Stimulated activated naive CD8-positive, alpha-beta T cell treated with anti-CD3 and anti-CD28 coated beads, Interleukin-15, Interleukin-2, amounts not matched to agents 100 U/mL and 50 U/mL, for 24 hours (primary cell): ENCODE results near the gene KLHL25.
A peak's percentile ranks its signal among the peaks of the same experiment; 100 is the strongest.

Experiments used
- ATAC-seq: fragments of 150-1000 bp; cut with Tn5 transposase; one replicate; pipeline ENCODE4 v1.10.0; 2021
- DNase-seq: peaks from one replicate; pipeline ENCODE4 v3.0.0; 2021

KLHL25 gene

DNA sequence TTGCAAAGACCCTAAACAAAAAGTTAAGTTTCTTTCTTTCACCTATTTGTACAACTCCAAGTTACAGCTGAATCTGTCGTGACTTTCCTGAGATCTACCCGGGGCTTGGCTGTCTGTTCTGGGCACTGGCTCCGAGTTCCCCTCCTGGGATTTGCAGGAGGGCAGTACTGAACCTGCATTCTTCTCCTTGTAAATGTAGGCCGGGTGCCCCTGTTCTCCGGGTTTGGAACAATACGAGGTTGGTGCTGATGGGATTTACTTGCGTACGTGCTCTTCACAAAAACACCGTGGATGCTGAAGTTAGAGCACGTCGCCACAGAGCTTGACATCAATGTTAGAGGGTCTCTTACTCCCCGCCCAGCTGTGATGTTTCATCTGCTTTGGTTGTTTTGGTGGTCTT lies 48.1 kb downstream of the KLHL25 start:
- ATAC-seq (no peak), DNase-seq (no peak)

DNA sequence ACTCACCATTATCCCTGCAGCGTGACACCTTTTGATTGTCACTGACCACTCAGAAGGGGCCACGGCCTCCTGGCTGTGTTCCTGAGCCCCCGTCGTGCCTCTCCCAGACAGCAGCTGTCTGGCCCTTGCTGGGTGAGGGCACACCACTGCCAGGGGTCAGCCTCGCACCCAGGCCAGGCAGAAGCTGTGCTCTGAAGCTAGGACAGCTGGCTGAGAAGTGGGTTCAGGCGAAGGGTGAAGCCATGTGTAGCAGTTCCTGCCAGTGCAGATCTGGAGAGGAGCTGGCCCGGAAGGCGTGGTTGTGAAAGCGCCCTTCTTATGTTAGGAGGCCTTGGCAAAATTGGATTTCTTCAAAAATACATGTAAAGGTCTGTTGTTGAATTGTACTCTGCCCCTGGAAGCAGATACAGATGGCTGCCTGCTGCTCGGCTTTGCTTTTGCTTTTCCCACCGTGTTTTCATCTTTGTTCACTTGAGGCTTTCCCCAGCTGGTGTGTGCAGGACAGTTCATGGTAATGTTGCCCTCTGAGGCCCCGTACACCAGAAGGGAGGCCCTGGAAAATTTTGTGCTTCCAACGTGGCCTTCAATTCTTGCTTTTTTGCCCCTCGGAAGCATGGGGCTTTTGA lies 49.1 kb downstream of the KLHL25 start:
- ATAC-seq: no peak
- no peak for DNase-seq

DNA sequence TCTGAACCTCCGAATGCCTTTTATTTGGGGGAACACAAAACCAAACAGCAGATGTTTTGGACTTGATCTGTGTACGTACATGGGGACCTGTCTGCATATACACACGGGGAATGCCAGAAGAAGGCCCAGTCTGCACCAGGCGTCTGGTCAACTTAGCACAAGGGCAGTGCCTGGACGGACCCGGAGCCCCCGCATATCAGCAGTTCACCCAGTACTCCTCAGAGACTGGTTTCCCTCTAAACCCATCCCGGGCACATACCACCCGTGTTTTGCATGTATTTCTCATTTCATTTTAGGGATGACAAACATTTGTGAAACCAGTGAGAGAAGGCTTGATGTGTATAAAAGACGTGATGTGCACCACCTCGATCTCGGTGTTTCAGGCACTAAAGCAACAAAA lies 49.7 kb downstream of the KLHL25 start:
- ATAC-seq (no peak), DNase-seq (no peak)

DNA sequence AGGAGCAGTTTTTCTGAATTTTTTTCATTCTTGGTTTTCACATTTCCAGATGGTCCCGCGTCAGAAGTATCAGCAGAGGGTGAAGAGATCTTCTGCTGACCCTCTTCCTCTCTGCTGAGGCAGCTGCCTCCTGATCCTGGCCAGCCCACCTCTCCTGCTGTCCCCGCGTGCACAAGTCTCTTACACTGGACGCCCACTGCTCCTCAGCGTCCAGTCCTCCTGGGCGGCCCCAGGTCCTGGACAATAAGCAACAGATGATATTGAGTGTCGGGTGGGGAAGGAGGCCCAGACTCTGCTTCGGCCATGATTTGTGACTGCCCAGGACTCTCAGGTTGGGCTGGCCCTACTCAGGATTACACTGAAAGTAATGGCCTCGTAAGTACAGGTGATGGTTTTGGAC lies 50.1 kb downstream of the KLHL25 start:
- DNase-seq (no peak), ATAC-seq (no peak)

DNA sequence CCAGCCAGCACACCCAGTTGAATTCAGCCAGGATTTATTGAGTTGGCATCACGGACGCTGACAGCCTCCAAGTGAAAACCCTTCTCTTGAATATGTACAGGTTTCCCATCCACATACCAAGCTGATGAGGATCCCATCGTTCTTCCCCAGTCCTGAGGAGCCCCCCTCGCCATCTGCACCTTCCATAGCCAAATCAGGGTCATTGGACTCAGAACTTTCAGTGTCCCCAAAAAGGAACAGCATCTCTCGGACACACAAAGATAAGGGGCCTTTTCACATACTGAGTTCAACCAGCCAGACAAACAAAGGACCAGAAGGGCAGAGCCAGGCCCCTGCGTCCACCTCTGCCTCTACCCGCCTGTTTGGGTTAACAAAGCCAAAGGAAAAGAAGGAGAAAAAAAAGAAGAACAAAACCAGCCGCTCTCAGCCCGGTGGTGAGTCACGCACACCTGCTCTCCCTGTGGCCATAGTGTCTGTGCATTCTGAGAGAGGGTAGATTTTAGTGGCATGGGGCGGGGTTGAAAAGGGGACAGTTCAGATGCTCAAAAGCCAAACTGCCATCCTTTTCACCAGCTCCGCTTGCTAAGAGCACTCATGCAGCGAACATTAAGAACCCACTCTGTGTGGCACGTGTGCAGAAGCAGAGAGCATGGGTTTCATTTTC lies 51.2 kb downstream of the KLHL25 start:
- ATAC-seq (no peak), DNase-seq (no peak)

DNA sequence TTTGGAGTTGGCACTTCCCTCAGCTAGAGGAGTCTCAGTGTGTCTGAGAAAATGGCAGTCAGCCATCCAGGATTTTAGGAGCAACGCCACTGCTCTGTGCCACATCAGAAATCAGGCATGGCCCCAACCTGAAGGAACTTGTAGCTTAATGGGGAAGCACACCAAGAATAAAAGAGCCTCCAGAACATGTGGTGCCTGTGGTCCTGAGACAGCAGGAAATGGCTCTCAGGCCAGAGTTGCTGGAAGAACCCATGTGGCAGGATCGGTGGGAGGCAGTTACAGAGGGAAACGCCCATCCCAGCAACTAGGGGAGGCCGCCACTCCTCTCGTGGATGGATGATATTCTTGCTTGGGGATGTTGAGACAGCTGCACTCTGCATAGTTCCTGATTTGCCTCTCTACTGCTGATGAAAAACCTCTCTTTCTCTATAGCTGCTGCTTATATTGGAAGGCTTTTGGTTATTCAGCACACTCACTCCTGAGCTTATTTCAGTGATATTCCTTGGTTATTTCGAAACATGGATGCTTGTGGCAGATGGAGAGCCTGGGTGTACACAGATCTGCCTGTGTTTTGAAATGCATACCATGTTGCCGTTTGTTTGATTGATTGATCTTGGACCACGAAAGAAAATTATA lies 52.4 kb downstream of the KLHL25 start:
- DNase-seq: no peak
- ATAC-seq: no peak

DNA sequence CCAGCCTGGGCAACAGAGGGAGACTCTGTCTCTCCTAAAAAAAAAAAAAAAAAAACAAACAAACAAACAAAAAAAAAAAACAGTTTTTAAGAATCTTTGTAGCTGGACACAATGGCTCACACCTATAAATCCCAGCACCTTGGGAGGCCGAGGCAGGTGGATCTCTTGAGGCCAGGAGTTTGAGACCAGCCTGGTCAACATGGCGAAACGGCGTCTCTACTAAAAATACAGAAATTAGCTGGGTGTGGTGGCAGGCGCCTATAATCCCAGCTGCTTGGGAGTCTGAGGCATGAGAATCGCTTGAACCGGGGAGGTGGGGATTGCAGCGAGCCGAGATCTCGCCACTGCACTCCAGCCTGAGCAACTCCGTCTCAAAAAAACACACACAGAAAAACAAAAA lies 53.1 kb downstream of the KLHL25 start:
- no peak for DNase-seq
- ATAC-seq: no peak

DNA sequence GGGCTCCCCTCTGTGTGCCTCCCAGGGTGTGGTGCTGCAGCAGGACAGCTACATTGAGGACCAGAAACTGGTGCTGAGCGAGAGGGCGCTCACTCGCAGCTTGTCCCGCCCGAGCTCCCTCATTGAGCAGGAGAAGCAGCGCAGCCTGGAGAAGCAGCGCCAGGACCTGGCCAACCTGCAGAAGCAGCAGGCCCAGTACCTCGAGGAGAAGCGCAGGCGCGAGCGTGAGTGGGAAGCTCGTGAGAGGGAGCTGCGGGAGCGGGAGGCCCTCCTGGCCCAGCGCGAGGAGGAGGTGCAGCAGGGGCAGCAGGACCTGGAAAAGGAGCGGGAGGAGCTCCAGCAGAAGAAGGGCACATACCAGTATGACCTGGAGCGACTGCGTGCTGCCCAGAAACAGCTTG lies 53.7 kb downstream of the KLHL25 start:
- no peak for DNase-seq
- ATAC-seq: no peak

DNA sequence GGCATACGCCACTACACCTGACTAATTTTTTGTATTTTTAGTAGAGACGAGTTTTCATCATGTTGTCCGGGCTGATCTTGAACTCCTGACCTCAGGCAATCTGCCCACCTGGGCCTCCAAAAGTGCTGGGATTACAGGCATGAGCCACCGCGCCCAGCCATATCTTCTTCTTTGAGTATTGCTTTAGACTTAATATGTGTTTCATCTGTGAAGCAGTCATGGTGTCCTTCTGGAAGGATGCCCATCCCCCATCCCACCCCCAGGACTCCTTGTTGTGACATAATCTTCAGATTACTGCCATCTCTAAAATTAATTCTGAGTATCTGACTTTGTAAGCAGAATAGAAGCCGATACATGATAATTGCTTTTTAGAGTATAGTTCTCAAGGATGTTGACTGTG lies 57.7 kb downstream of the KLHL25 start:
- ATAC-seq: no peak
- no peak for DNase-seq

DNA sequence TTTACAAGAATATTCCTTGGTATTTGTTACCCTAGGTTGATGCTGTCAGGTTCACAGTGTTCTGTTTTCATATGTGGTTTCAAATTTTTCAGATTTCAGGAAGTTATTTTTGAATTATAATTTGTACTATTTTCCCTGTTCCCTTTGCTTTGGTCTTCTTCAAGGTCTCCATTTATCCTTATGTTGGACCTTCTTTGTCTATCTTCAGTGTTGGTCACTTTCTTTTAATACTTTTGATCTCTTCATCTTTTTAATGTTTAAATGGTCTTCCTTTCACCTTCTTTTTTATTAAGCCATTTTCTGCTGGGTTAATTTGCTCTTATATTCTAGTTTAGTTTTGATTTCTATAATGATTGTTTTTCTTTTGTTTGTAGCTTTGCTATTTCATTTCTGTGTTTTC lies 61.3 kb downstream of the KLHL25 start:
- ATAC-seq (no peak), DNase-seq (no peak)

DNA sequence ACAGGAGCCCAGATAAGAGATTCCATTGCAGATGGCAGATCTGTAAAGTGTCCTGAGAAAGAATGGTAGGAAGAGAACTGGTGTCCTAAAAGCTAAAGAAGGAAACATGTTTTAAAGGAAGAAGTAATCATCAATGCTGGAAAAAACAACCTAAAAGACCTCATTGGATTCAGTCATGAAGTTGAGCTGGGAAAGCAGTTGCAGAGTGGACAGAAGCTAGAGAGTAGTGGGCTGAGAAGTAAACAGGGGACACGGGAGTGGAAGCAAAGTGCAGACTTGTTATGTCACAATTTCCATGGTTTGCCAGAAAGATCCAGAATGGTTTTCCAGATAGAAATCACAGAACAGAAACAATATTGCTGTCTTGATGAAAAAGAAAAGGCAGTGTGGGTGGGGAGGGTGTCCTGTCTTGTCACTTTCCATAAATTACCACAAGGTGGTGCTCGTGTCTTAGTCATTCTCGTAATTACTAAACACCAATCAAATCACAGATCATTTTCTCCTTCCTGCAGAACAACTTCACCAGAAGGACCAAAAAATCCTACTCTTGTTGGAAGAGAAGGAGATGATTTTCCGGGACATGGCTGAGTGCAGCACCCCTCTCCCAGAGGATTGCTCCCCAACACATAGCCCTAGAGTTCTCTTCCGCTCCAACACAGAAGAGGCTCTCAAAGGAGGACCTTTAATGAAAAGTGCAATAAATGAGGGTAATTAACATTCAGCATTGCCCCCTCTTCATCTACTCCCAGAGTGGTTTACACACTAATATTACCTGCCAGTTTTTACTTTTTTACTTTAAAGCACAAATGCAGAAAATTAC lies 64.5 kb downstream of the KLHL25 start:
- peak; percentile 35 for DNase-seq
- ATAC-seq: peak; percentile 74

DNA sequence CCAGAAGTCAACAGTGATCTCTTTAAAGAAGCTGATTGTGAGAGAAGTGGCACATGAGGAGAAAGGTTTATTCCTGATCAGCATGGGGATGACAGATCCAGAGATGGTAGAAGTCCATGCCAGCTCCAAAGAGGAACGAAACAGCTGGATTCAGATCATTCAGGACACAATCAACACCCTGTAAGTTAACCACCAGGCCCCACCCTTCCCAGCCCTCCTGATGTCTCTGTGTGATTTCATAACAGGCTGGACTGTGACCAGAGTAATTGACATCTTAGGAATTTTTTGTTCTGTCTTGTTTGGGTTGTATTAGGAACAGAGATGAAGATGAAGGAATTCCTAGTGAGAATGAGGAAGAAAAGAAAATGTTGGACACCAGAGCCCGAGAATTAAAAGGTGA lies 67.7 kb downstream of the KLHL25 start:
- DNase-seq (no peak), ATAC-seq (no peak)

DNA sequence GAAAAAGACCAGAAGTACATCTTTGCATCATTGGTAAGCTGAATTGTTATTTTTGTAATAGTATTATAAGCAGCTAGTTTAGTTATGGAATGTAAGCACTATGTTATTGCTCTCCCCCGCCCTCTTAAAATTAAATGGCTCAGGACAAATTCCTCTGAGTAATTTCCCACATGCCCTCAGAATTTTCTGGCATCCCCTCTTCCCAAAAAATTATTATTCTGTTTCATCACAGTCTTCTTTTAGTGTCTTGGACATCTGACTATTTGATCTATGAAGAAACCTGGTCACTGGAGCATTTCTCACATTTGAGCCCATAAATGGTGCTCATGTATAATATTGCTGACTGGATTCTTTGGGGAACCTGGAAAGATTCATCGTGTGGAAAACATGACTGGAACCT lies 68.3 kb downstream of the KLHL25 start:
- DNase-seq (no peak), ATAC-seq (no peak)

DNA sequence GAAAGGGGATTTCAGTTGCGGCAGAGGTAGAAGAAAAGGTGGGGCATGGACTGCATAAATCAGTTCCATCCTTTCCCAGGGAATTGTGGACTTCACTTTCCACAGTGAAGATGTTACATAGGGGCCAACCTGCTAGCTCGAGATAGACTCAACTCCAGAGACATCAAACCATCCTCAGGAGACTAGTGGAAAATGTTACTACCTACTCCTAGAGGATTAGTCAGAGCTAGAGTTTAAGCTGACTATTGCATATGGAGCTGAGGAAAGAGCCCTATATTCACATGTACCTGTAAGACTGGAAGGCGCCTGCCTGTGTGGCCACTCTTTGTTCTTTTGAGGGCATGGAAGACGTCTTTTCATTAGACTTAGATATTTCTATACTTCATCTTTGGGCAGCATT lies 69.2 kb downstream of the KLHL25 start:
- ATAC-seq: peak; percentile 74
- DNase-seq: no peak

DNA sequence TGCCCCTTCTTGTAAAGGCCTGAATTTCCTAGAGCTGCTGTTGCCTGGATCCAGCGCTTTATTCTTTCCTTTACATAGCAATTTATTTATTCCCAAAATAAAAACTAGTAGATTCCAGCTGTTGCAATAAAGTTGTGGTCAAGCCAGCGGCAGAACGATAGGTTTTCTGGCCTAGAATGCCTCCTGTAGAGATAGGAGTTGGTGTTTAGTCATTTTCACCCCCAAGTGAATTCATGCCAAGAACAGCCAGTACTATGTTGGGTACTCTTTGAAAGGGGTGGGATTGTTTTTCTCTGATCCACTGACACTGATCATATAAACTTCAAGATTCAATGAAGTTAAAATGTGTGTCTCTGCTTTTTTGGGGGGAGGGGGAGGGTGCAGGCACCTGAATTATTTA lies 69.7 kb downstream of the KLHL25 start:
- no peak for DNase-seq
- no peak for ATAC-seq

DNA sequence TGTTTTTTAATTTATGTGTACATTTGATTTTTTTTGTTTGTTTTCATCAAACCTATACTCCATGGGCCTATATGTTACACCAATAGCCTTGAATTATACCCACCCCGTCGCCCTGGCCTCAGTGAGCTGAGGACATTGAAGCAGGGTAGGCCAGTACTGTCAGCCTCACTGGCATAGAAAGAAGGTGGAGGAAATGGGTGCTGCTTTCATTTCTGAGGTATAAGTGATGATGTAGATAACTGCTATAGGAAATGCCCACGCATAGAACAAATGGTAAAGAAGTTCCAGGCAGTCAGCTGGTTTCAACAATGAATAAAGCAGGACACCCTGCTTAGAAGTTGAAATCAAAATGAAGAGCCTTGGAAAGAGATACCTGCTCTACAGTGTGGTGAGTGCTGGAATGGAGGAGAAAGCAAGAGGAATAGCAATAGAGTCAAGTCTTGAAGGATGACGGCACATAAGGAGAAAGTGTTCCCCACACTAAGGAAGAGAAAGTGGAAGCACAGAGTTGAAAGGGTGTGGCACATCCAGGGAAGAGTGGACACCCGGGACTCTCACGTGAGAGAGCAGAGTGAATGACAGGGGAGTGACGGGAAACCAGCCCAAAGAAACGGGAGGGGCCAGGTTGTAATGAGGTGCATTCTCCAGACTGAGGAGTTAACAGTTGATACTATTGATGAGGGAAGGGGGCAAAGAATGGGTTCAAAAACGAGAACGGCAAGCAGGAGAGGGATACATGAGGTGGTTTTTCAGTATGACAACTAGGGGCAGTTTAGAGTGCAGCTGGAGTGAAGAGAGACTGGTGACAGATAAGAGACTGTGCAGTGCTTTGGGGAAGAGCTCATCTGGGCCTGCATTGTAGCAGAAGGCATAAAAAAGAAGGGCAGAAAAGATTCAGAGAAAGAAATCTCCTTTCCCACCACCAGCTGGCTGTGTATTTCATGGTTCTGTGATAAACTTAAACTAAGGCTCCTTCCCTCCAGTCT lies 70.5 kb downstream of the KLHL25 start:
- no peak for DNase-seq
- peak; percentile 69 for ATAC-seq

DNA sequence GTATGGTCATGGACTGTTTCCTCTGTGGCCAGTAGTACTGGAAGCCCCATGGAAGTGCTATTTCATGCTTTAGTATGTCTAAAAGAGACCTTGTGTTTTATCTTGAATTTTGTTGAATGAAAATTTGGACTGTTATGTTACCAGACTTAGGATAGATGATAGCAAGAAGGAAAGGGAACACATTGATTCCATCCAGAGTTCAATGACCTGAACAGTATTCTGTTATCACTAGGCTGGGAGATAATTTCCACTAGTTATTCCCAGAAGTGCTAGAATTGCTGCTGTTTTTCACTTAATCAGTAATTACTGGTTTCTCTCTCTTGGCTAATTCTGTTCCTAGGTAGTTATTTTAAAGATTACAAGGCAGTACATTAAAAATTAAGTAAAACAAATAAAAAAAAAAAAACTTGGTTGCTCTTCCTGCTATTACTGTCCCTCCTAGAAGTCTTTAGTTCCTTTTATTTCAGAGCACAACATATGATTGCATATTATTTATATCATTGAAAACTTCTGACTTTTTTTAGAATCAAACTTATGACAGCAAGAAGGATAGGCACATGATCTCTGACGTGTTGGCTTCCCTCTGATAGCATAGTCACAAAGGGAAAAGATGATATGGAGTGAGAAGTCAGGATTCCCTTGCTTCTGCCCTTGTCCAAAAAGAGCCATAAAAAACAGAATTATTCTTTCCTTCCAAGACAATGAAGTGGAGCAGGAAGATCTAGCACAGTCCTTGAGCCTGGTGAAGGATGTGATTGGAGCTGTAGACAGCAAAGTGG lies 72.2 kb downstream of the KLHL25 start:
- ATAC-seq: no peak
- no peak for DNase-seq

DNA sequence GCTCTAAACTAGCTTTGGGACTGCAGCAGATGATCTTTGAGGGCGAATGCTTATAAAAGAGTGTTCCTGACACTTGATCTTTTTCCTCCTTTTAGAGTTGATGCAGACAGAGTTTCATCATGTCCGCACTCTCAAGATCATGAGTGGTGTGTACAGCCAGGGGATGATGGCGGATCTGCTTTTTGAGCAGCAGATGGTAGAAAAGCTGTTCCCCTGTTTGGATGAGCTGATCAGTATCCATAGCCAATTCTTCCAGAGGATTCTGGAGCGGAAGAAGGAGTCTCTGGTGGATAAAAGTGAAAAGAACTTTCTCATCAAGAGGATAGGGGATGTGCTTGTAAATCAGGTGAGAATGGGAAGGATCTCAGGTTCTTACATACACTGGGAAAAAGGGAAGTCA lies 75.7 kb downstream of the KLHL25 start:
- DNase-seq: no peak
- no peak for ATAC-seq

DNA sequence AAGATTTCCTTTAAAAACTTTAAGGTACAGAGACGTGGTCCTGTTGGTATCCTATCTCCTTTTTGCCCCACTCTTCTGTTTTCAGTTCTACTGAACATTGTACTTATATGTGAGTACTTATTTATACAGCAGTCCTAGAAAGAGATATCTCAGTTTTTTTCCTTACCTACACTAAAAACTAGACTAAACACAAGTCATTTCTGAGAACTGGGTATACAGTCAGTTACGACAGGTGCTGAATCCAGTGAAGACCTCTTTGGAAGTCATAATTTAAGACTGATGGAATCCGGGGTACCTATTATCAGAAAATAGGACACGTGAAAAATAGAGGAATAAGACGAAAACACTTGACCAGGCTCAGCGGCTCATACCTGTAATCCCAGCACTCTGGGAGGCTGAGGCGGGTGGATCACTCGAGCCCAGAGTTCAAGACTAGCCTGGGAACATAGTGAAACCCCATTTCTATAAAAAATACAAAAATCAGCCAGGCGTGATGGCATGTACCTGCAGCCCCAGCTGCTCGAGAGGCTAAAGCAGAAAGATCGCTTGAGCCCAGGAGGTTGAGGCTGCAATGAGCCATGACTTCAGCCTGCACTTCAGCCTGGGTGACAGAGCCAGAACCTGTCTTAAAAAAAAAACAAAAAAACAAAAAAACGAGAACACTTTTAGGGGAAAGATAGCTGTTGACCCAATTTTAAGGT lies 76.3 kb downstream of the KLHL25 start:
- DNase-seq (no peak), ATAC-seq (no peak)

DNA sequence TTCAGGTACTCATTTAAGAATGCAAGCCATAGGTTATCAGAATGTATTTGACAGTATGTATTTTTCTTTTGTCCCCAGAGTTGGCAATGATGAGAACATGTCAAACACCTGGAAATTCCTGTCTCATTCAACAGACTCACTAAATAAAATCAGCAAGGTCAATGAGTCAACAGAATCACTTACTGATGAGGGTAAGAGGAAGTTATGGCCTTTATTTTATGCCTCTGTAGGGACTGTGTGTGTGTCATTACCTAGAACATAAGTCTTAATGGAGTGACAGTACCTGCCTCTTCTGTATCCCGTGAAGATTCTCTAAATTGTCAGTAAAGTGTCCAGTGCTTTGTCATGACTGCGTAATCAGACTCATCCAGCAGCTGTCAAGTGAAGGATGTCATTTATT lies 77.5 kb downstream of the KLHL25 start:
- ATAC-seq: no peak

More for the DNA sequence above, 77.5 kb downstream of the KLHL25 start:
- no peak for DNase-seq
